NCI-H748 (cell line): Measurements from ENCODE around the gene NOS1.

Experiments
- DNase-seq: peaks from one replicate; lab custom pipeline; 2025; ENCODE audit not compliant: unreplicated experiment; lab: John Stamatoyannopoulos, UW

Gene NOS1

GRCh38 chr12:117363953-117364486 lies 2.6 kb upstream of the NOS1 start:
- peak; percentile 36 for DNase-seq

DNA sequence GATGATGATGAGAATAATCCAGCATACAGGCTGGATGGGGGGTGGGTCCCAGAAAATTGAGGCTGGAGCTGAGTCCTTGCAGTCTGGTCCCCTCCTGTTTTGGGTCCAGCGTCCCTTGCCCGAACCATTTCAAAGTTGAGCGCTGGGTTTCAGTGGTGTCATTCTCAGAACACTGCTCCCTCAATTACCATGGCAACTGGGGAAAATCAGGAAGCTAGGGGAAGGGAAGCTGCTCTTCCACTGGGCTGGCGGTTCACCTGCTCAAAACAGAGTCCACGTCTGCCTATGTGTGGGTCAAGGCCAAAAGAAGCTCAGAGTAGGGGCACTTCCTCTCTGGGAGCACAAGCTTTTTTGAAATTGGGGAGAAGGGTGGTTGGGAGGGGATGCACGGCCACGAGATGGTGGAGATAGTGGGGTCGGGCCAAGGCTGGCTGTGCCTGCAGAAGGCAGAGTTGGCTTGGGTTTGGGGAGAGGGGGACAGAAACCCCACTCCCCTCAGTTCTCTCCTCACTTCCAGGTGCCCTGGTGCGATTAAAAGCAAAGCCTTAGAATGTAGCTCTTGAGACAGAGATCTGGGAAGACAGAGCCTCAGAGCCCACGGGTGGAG lies 1.7 kb upstream of the NOS1 start:
- DNase-seq = no peak

DNA sequence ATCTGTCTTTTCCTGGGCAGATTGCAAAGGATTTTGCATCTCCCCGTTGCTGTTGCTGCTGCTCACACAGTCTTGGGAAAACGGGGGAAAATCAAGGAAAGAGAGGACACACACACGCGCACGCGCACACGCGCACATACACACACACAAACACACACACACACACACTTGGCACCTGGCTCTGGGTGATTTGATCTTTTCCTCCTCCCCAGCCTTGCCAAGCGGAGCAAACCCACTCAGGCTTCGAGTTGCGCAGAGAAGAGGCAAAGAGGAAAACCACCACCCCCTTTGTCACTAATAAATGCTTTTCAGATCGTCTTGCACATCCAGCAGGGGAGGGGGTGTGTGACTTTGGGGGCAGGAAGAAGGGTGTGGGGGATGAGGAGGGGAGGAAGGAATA lies 965 bp upstream of the NOS1 start:
- no peak for DNase-seq

- no peak for DNase-seq
Observed at GRCh38 chr12:117361905-117362304, 479 bp upstream of the NOS1 start.

- no peak for DNase-seq
Observed at GRCh38 chr12:117360551-117361346, 677 bp downstream of the NOS1 start.

DNA sequence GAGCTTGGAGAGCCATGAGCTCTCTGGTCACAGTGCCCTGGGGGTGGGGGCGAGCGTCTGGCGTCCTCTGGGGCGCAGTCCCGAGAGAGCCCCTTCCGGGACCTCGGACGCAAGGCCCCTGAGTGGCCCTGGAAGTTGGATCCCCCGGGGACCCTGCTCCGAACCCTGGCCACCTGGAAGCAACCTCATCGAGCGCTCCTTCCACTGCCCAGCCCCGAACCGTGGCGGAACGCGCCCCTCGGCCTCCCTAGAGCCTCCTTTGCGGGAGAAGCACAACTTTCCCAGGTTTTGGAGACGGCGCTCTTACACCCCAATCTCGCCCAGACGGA lies 1.2 kb downstream of the NOS1 start:
- no peak for DNase-seq

DNA sequence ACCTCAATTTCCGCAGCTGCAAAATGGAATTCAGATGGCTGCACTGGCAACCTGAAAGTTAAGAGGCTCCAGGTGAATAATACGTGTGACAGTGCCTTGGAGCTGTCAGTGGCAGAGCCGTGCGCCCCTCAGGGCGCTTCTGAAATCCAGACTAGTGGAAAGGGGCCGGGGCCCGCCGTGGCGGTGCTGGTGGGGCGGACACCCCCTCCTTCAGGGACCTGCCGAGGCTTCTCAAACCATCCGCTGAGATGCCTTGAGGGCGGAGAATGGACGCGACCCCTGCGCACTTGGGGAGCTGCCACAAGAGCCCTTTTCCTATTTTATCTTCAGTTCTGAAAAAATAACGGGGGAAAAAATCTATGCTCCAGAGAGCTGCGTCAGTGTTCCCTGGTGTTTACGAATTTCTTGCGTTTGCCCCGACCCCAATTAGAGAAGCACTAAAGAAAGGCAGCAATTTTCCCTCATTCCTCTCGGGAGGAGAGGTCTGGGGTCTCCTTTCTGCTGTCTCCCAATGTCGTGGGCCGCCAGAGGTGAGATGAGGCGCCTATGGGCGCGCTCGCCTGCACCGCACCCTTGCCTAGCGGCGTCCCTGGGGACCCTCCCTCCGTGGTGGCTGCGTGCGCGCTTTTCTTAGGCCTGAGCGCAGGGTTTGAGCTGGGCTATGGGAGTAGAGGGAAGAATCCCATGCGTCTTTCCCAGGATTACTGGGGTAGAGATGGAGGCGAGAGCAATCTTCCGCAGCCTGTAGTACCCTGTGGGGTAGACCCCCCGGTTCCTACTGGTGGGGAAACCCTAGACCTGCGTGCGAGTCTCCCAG lies 2.2 kb downstream of the NOS1 start:
- no peak for DNase-seq

DNA sequence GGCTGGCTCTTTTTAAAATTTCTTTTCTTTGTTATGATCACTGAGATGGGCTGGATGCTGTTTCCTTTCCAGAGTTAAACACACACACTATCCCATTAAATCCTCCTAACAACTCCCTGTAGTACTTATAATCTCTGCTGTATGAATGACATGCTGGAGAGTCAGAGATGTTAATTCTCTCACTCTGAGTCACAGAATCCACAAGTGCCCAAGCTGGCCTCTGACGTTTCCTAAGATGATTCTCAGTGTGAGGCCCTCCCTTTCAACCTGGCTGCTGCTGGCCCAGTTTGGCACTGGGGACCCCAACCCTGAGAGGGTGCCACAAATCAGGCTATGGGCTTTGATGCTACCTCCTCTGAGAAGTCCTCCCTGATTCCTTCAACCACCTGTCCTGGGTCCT lies 5.4 kb downstream of the NOS1 start:
- no peak for DNase-seq

- DNase-seq = no peak
Observed at GRCh38 chr12:117352883-117353282, 8.5 kb downstream of the NOS1 start.

- no peak for DNase-seq
Observed at GRCh38 chr12:117352206-117352605, 9.2 kb downstream of the NOS1 start.

DNA sequence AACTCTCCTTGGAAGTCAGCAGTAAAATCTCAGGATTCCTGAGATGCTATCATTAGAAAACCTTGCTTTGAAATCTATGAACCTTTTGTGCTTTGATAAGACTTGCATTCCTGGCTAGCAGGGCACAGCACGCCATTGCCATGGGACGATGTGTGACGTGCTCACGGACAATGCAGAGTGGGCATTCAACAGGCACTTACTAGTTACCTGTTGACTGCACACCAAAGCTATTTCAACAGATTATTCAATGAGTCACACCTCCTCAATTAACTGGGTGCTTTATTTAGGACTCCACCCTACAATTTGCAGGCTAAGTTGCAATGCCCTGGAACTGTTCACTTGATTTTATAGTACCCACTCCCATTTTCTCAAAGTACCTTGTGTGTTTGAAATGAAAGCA lies 11.3 kb downstream of the NOS1 start:
- peak; percentile 55 for DNase-seq

- no peak for DNase-seq
Observed at GRCh38 chr12:117347588-117347987, 13.8 kb downstream of the NOS1 start.

- DNase-seq = no peak
Observed at GRCh38 chr12:117344716-117345115, 16.7 kb downstream of the NOS1 start.

- DNase-seq = no peak
Observed at GRCh38 chr12:117343849-117344248, 17.6 kb downstream of the NOS1 start.

DNA sequence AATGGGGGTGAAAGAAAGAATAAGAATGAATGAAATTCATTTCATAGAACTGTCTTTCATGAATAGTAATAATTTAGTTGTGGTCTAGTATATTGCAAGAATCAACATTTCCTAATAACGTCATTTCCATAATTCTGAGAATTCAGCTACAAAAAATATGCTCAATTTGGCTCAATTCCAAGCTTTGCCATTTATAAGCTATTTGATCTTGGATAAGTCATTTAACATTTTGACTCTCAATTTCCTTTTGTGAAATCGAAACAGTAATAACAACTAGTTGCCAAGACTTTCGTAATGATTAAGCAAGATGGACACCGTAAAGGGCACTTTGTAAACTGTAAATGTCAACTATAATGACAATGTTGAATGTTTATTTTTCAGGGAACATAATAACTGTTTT lies 18.1 kb downstream of the NOS1 start:
- peak; percentile 19 for DNase-seq

- no peak for DNase-seq
Observed at GRCh38 chr12:117342682-117343081, 18.7 kb downstream of the NOS1 start.

DNA sequence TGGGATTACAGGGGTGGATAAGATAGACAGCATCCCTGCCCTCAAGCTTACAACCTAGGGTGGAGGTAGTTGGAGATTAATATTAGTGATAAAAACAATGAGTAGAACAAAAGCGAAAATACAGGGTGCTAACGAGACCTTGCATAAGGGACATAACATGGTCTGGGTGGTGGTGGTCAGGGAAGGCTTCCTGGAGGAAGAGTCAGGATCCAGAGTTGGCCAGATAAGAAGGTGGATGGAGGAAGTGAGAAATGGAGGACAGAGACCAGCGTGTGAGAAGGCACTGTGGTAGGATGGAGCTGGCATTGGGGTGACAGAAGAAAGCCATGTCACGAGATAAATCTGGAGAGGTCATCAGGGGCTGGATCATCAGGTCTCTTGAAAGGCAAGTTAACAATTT lies 19.2 kb downstream of the NOS1 start:
- no peak for DNase-seq

GRCh38 chr12:117339104-117339503 lies 22.3 kb downstream of the NOS1 start:
- no peak for DNase-seq

- DNase-seq = no peak
Observed at GRCh38 chr12:117334855-117335587, 26.4 kb downstream of the NOS1 start.

DNA sequence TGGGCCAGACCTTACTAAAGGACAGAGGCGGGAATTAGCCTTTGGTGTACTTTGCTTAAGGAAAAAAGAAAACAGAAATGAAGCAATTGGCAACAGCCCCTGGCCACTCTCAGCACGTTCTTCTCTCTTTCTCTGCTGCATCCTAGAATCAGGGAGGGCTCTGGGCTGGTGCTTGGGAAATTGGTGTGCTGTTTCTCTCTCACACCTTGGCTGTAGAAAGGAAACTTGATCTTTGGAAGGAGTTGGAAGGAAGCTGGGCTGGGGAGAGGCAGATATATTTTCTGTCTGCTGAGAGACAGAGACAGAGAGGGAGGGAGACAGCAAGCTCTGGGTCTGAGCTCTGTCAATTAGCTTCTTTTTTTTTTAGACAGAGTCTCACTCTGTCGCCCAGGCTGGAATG lies 27.4 kb downstream of the NOS1 start:
- no peak for DNase-seq

GRCh38 chr12:117333331-117333881 lies 28.0 kb downstream of the NOS1 start:
- no peak for DNase-seq
